ENCODE measurements around the gene GAS7.

DNA sequence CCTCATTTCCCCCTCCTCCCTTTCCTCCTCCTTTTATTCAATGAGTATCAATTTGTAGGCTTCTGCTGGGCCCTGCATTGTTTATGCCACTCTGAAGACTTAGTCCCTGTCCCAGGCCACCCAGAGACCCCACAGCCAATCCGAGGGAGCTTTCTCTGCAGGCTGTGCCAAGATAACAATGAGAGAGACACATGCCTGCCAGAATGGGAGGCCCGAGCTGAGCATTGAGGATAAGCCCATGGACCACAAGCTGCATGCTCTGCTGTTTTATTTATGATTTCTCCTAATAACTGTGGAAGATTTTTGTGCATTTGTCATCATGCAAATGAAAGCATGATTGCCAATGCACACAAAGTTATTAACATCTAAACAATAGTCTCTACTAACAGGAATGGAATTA lies 296.3 kb downstream of the GAS7 start:
- TF ChIP-seq SP1 (IDR thresholded peaks at IDR 0.05) (no peak), FOXM1 (IDR thresholded peaks at IDR 0.05; ENCODE audit: borderline replicate concordance) (no peak), BHLHE40 (IDR thresholded peaks at IDR 0.05; ENCODE audit: borderline replicate concordance) (no peak), SUZ12 (IDR thresholded peaks at IDR 0.05) (no peak), LEF1 (IDR thresholded peaks at IDR 0.05; ENCODE audit: borderline replicate concordance) (no peak)
